ENCODE results near the gene SF1. TPM values are rescaled to one million over a fixed set of nuclear protein-coding genes. Genes with fewer than 3 reads are reported as not detected.

The SF1 gene
- total RNA-seq, 1 experiment from 2014 or later: 94.1 TPM

- DNase-seq (ENCODE audit: low spot score): no peak
Observed at GRCh38 chr11:64745521-64746328, 32.6 kb downstream of the SF1 start.

GRCh38 chr11:64745189-64745520, 33.2 kb downstream of the SF1 start:
- DNase-seq (ENCODE audit: low spot score): no peak

GRCh38 chr11:64744544-64745188, 33.7 kb downstream of the SF1 start:
- DNase-seq (ENCODE audit: low spot score): no peak

GRCh38 chr11:64743591-64744543, 34.5 kb downstream of the SF1 start, which contains the start of gene RASGRP2:
RASGRP2 (minus strand) TSS chr11:64744142; CDS start chr11:64742866, 1,276 bp downstream.
- no peak for DNase-seq (ENCODE audit: low spot score)

- DNase-seq (ENCODE audit: low spot score): no peak
Observed at GRCh38 chr11:64742889-64743590, 35.3 kb downstream of the SF1 start.

- no peak for DNase-seq (ENCODE audit: low spot score)
Observed at GRCh38 chr11:64742087-64742888, 36.1 kb downstream of the SF1 start.

- DNase-seq (ENCODE audit: low spot score): no peak
Observed at GRCh38 chr11:64741375-64742086, 36.8 kb downstream of the SF1 start.

- DNase-seq (ENCODE audit: low spot score): no peak
Observed at GRCh38 chr11:64739871-64740270, 38.5 kb downstream of the SF1 start.

- DNase-seq (ENCODE audit: low spot score): no peak
Observed at GRCh38 chr11:64736654-64737053, 41.7 kb downstream of the SF1 start.

GRCh38 chr11:64735725-64736259, 42.5 kb downstream of the SF1 start:
- DNase-seq (ENCODE audit: low spot score): no peak

GRCh38 chr11:64734811-64735724, 43.3 kb downstream of the SF1 start:
- no peak for DNase-seq (ENCODE audit: low spot score)

GRCh38 chr11:64731601-64732000, 46.7 kb downstream of the SF1 start:
- no peak for DNase-seq (ENCODE audit: low spot score)

- DNase-seq (ENCODE audit: low spot score): no peak
Observed at GRCh38 chr11:64729851-64730382, 48.4 kb downstream of the SF1 start.

- DNase-seq (ENCODE audit: low spot score): no peak
Observed at GRCh38 chr11:64728757-64729365, 49.5 kb downstream of the SF1 start.

GRCh38 chr11:64726867-64727530, 51.3 kb downstream of the SF1 start:
- no peak for DNase-seq (ENCODE audit: low spot score)

GRCh38 chr11:64726211-64726641, 52.1 kb downstream of the SF1 start:
- no peak for DNase-seq (ENCODE audit: low spot score)

- no peak for DNase-seq (ENCODE audit: low spot score)
Observed at GRCh38 chr11:64724863-64725532, 53.3 kb downstream of the SF1 start.

Measured in H4 (cell line).